ENCODE data around the gene RETREG2.

The RETREG2 gene

DNA sequence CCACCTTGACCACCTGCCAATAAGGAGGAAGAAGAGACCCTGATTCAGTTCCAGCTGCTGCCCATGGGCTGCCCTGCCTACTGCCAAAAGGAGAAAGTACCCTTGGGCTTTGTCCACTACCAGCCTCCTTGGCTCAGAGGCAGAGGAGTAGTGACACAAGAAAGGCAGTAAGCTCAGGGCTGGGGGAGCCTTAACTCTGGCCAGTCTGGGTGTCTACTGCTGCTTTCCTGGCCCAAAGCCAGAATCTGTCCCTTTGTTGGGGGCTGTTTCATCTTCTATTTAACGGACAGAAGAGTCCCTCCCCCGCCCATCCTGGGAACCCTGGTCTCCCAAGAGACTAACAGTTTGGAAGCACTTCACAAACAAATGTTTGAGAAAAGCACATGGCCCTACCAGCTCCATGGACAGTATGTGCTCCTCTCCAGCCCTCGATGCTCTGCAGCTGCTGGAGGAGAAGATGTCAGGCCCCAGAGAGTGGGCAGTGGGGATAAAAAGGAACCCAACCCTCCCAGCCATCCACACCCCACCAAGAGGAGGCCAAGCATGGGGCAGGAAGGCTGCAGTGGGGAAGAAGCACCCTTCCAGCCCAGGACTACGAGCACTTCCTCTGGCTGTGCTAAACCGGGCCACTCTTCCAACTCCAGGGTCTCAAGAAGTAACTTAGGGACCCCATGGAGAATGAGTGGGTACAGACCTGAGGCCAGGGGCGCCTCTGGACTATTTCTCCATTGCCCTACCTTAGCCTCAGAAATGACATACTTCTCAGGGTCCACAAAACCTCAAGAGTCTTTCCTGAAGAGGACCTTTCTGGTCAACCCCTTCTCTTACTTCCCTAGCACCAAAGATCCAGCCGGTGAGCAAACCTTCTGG lies 50.2 kb downstream of the RETREG2 start:
- in situ Hi-C loops (cut with MboI; ENCODE audit: low pct_unique_long_range_greater_than_20kb, low sequenced_read_pairs): no loop called here
- DNase-seq: peak; percentile 31

DNA sequence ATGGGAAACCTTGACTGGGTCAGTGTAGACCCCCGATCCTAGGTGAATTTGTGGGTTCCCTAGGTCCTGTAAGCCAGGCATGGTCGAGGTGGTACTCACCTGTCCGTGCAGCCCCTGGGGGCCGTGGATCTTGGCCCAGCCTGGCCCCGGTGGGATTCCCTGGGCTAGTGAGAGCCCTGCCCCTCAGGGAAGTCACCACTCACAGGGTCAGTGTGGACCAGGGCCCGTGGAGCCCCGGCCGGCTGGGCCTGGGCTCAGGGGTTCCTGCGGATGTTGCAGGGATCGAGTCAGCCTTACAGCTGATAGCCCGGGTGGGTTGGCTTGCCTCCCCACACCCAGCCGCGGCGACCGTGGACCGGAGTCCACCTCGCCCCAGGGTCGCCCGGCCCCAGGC lies 50.8 kb downstream of the RETREG2 start:
- in situ Hi-C loops (cut with MboI; ENCODE audit: low pct_unique_long_range_greater_than_20kb, low sequenced_read_pairs): no loop called here
- DNase-seq: no peak

DNA sequence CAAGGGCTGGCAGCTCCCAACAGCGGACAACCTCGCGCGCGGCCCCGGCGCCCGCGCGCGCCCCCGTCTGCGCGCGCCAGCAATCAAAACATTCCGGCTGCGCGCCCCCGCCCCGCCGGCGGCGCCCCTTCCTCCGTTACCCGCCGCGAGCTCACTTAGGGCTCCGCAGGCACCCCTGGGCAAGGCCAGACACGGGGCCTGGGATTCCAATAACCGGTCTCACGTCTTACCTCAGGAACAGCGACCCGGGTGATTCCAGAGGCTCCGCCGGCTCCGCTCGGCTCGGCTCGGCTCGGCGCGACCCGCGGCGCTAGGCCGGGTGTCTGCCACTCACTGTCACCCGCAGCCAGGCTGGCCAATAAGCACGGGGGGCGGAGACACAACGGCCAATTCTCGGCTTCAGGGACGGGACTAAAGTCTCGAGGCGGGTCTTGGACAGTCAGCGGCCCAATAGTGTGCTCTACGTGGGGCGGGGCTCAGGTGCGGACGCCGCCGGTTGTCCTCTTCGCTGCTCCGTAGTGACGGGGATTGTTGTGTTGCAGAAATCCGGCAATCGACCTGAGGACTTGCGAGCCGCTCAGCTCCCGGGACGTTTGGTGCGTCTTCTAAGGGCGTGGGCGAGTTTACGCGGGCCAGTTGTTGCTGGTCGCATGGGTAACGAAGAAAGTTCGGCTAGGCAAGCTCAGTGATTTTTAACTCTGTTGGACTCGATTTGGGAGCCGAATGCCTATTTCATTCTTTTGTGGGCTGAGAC lies 51.4 kb downstream of the RETREG2 start, which contains the start of the genes ANKZF1 and ATG9A:
Gene ANKZF1, plus strand, starts transcription at position 502 of the 754 bp plus-strand sequence. CDS start 452 bp downstream, outside the sequence.
Gene ATG9A, minus strand, starts transcription at position 332 of the 754 bp plus-strand sequence. CDS start 1,612 bp downstream, outside the sequence.
- in situ Hi-C loops (cut with MboI; ENCODE audit: low pct_unique_long_range_greater_than_20kb, low sequenced_read_pairs): no loop called here
- DNase-seq: peak; percentile 99

DNA sequence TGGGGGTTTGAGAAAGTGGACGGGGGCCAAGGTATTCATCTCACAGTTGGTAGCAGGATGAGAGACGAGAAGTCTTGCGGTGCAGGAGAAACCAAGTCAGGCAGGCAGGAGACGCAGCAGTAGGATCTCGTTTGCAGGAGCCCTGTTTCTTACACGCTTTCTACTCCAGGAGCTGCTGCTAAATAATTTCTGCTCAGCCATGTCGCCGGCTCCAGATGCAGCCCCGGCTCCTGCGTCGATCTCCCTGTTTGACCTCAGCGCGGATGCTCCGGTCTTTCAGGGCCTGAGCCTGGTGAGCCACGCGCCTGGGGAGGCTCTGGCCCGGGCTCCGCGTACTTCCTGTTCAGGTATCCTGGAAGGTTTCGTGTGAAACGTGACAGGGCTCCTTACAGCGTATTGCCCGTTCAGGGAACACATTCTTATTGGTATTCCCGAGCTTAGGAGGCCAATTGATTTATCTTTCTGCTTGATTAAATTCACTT lies 52.0 kb downstream of the RETREG2 start:
- peak; percentile 59 for DNase-seq
- in situ Hi-C loops (cut with MboI; ENCODE audit: low pct_unique_long_range_greater_than_20kb, low sequenced_read_pairs): no loop called here

DNA sequence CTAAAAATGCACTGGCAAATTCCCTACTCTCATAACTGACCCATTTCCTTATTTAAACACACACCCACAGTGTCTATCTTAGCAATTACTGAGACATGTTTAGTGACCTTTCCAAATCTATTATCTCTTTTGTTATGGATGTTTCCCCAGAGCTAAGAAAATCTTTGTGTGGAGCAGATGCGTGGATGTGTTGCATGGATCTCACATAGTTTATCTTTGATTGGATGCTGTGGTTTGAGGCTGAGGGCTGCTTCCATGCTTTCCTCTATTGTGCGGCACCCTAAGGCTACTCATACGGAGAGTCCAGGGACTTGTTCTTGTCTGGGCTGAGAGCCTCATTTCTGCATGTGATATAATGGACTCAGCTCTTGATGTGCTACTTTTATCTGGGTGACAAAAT lies 56.3 kb downstream of the RETREG2 start:
- no peak for DNase-seq
- in situ Hi-C loops (cut with MboI; ENCODE audit: low pct_unique_long_range_greater_than_20kb, low sequenced_read_pairs): no loop called here
